HG03175 (cell line): ENCODE results near the gene MED9.
A peak's percentile ranks its signal among the peaks of the same experiment; 100 is the strongest.
"Not testable (repeated sequence)": the region's sequence is repeated elsewhere in the genome, so short reads cannot be mapped to it uniquely, and the experiment has no call there.

Experiments used
- ATAC-seq: cut with Tn5 transposase; IDR thresholded peaks from one replicate; pipeline ENCODE4 v1.9.1; 2021; ENCODE audit warnings: mild to moderate bottlenecking, moderate library complexity; ENCODE audit not compliant: unreplicated experiment

Gene MED9

GRCh38 chr17:17486416-17486815 lies 9.6 kb downstream of the MED9 start:
- ATAC-seq, result not testable (repeated sequence)

GRCh38 chr17:17487998-17488397 lies 11.2 kb downstream of the MED9 start:
- no peak for ATAC-seq

GRCh38 chr17:17491031-17491471 lies 14.3 kb downstream of the MED9 start:
- no peak for ATAC-seq

- ATAC-seq, result no peak
Observed at GRCh38 chr17:17491546-17491988, 14.8 kb downstream of the MED9 start.

- ATAC-seq, result no peak
Observed at GRCh38 chr17:17492085-17492484, 15.3 kb downstream of the MED9 start.

- ATAC-seq, result no peak
Observed at GRCh38 chr17:17492571-17492970, 15.8 kb downstream of the MED9 start.

- ATAC-seq, result no peak
Observed at GRCh38 chr17:17493249-17493985, 16.6 kb downstream of the MED9 start.

GRCh38 chr17:17493986-17494466 lies 17.2 kb downstream of the MED9 start:
- no peak for ATAC-seq

- ATAC-seq, result no peak
Observed at GRCh38 chr17:17494499-17494869, 17.7 kb downstream of the MED9 start.

GRCh38 chr17:17494870-17495535 lies 18.2 kb downstream of the MED9 start:
- no peak for ATAC-seq

- no peak for ATAC-seq
Observed at GRCh38 chr17:17495536-17496188, 18.9 kb downstream of the MED9 start.

GRCh38 chr17:17496189-17497064 lies 19.6 kb downstream of the MED9 start, which contains the start of gene RASD1:
TSS of gene RASD1 (minus strand) at chr17:17496395. CDS start at chr17:17496181, 214 bp downstream.
- ATAC-seq, result peak; percentile 77

- ATAC-seq, result no peak
Observed at GRCh38 chr17:17497065-17497844, 20.5 kb downstream of the MED9 start.

GRCh38 chr17:17497845-17498520 lies 21.2 kb downstream of the MED9 start:
- no peak for ATAC-seq

- no peak for ATAC-seq
Observed at GRCh38 chr17:17498606-17499301, 22.0 kb downstream of the MED9 start.

- ATAC-seq, result no peak
Observed at GRCh38 chr17:17499402-17500145, 22.8 kb downstream of the MED9 start.

- no peak for ATAC-seq
Observed at GRCh38 chr17:17500999-17501605, 24.3 kb downstream of the MED9 start.
